CD4-positive, alpha-beta memory T cell (primary cell): ENCODE data around the gene TLR6. TPM values are rescaled to one million over a fixed set of nuclear protein-coding genes. Genes with fewer than 3 reads are reported as not detected.

Source experiments
- CTCF ChIA-PET: fragments of 350-600 bp; sonication (Branson Sonifier 250); formaldehyde crosslinking; loops from one replicate; lab custom pipeline; 2021; ENCODE audit warnings: inconsistent platforms; ENCODE audit not compliant: partially characterized antibody; lab: Charles Lee
- POLR2A ChIA-PET: fragments of 350-600 bp; sonication (Branson Sonifier 250); formaldehyde crosslinking; loops from one replicate; lab custom pipeline; 2021; ENCODE audit not compliant: partially characterized antibody; lab: Charles Lee
- DNase-seq, 5 donors: peaks; one replicate each; pipeline versions ENCODE4 v3.0.0 to v3.0.0-alpha.2; 2020 to 2022; ENCODE audit warnings: mixed read lengths in 1 of 5
- H3K27ac ChIP-seq: one replicate; pipeline ENCODE4 v1.7.0; 2013; ENCODE audit warnings: low read depth, low read length
- H3K27me3 ChIP-seq: 2 replicates; pipeline ENCODE4 v1.7.0; 2013; ENCODE audit warnings: mild to moderate bottlenecking, low read length, moderate library complexity; ENCODE audit not compliant: insufficient read depth
- H3K36me3 ChIP-seq: 2 replicates; pipeline ENCODE4 v1.7.0; 2013; ENCODE audit warnings: mild to moderate bottlenecking, low read length, moderate library complexity; ENCODE audit not compliant: insufficient read depth
- H3K4me1 ChIP-seq: 2 replicates; pipeline ENCODE4 v1.7.0; 2013; ENCODE audit warnings: mild to moderate bottlenecking, low read length, moderate library complexity; ENCODE audit not compliant: insufficient read depth
- H3K4me3 ChIP-seq, 2 donors: one replicate each; pipeline ENCODE4 v1.7.0; 2013; ENCODE audit warnings: low read length in 2 of 2, mild to moderate bottlenecking in 1 of 2
- H3K9me3 ChIP-seq, 2 donors: one replicate each; pipeline ENCODE4 v1.7.0; 2013; ENCODE audit warnings: low read length in 2 of 2, control low read depth in 1 of 2; ENCODE audit not compliant: control insufficient read depth in 1 of 2
- H3K27ac Mint-ChIP-seq, 7 donors: one replicate each; pipeline ENCODE4 v1.8.0; 2020 to 2021; ENCODE audit warnings: mixed read lengths in 7 of 7, mild to moderate bottlenecking in 6 of 7, inconsistent platforms in 3 of 7, moderate library complexity in 3 of 7
- H3K27me3 Mint-ChIP-seq, 2 donors: one replicate each; pipeline ENCODE4 v1.8.0; 2020 to 2021; ENCODE audit warnings: mixed read lengths in 2 of 2
- H3K36me3 Mint-ChIP-seq, 2 donors: one replicate each; pipeline ENCODE4 v1.8.0; 2020 to 2021; ENCODE audit warnings: mixed read lengths in 2 of 2, inconsistent platforms in 1 of 2, mild to moderate bottlenecking in 1 of 2
- H3K4me1 Mint-ChIP-seq, 4 donors: one replicate each; pipeline ENCODE4 v1.8.0; 2020 to 2021; ENCODE audit warnings: mixed read lengths in 4 of 4, mild to moderate bottlenecking in 1 of 4
- H3K4me3 Mint-ChIP-seq, 8 donors: one replicate each; pipeline ENCODE4 v1.8.0; 2020 to 2021; ENCODE audit warnings: mixed read lengths in 8 of 8, mild to moderate bottlenecking in 7 of 8, moderate library complexity in 6 of 8, inconsistent platforms in 3 of 8
- H3K9me3 Mint-ChIP-seq, 8 donors: one replicate each; pipeline ENCODE4 v1.8.0; 2020 to 2021; ENCODE audit warnings: mixed read lengths in 8 of 8, mild to moderate bottlenecking in 5 of 8, inconsistent platforms in 3 of 8, moderate library complexity in 1 of 8
- intact Hi-C: fragments of 100-400 bp; cut with micrococcal nuclease; formaldehyde crosslinking; loops from one replicate; pipeline ENCODE4 v1.15.1; 2023
- polyA plus RNA-seq, 2 donors: library from polyadenylated mRNA; unstranded; fragments of 300-500 nt; fragmentation: Illumina TruSeq; gene quantifications; one replicate each; pipeline ENCODE4 v1.2.3, GENCODE V29; 2021
- total RNA-seq, 2 experiments: library from RNA; stranded (reverse); gene quantifications; one replicate each; pipeline ENCODE4 v1.2.3, GENCODE V29; 2021

Gene TLR6
- total and polyA plus RNA-seq, 4 experiments from 2014 or later: 0.03 to 7.7 (median 4.1) TPM

DNA sequence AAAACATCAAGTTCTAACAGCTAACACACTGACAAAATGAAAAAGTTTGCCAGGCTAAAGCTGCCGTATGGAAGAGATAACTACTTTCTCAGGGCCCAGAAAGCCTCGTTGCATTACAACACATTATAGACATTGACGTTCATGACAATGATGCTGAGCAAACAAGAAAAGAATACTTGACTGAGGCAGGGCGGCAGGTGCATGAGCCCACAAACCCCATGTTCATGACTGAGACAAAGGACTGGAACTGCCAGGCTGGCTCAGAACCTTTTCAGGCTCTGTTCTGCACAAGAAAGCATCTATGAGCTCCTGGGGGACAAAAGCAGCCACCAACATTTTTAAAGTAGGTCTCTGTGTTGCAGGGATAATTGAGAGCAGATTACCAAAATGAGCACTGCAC lies 13.6 kb downstream of the TLR6 start:
- CTCF ChIA-PET: interaction anchor here (0.8 to 2.7 kb wide), 2 partner anchors 18 to 83 kb away, joined by 3 to 10 read pairs; no protein-coding TSS in a partner anchor
- POLR2A ChIA-PET: no interaction called here
- Mint-ChIP-seq H3K27ac (no peak overlapping the region), H3K9me3 (peaks cover 0 to 5% (median 0%) of the 10 kb centered on the region in 8 donors), H3K36me3 (peaks cover 7 to 28% of the 10 kb centered on the region in 2 donors), H3K27me3 (no peaks in the 10 kb centered on the region), H3K4me1 (peaks cover 12 to 18% (median 13%) of the 10 kb centered on the region in 4 donors), H3K4me3 (no peak overlapping the region)
- no peak for DNase-seq
- no peak overlapping the region for H3K4me3 ChIP-seq
- no peaks in the 10 kb centered on the region for H3K36me3 ChIP-seq
- H3K27me3 ChIP-seq: no peaks in the 10 kb centered on the region
- no peaks in the 10 kb centered on the region for H3K9me3 ChIP-seq
- no peak overlapping the region for H3K27ac ChIP-seq
- H3K4me1 ChIP-seq: peaks cover 8% of the 10 kb centered on the region
- intact Hi-C loops: no loop called here

DNA sequence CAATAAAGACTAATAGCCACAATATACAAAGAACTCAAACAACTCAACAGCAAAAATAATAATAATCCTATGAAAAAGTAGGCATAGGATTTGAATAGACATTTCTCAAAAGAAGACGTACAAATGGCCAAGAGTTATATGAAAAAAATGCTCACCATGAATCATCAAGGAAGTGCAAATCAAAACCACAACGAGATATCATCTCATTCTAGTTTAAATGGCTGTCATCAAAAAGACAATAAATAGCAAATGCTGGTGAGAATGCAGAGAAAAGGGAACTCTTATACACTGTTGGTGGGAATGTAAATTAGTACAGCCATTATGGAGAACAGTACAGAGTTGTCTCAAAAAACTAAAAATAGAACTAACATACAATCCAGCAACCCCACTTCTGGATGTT lies 18.8 kb downstream of the TLR6 start:
- peaks cover 7 to 9% of the 10 kb centered on the region in 2 donors for H3K9me3 ChIP-seq
- no peak overlapping the region for H3K27ac ChIP-seq
- Mint-ChIP-seq H3K27me3 (no peaks in the 10 kb centered on the region), H3K27ac (peak overlapping the region in 6 of 7 donors; percentile 5 to 82 (median 58)), H3K4me1 (peaks cover 18 to 26% (median 22%) of the 10 kb centered on the region in 4 donors), H3K36me3 (peaks cover 15 to 28% of the 10 kb centered on the region in 2 donors), H3K9me3 (peaks cover 5 to 34% (median 20%) of the 10 kb centered on the region in 8 donors), H3K4me3 (peak overlapping the region in 7 of 8 donors; percentile 4 to 78 (median 59))
- H3K4me1 ChIP-seq: peaks cover 18% of the 10 kb centered on the region
- H3K36me3 ChIP-seq: no peaks in the 10 kb centered on the region
- ChIA-PET CTCF (no interaction called here), POLR2A (interaction anchor here (0.7 to 1.0 kb wide), 2 partner anchors 18 to 34 kb away, joined by 3 to 7 read pairs; partner anchors contain the start of gene TLR1)
- intact Hi-C loops: loop anchor here (1.0 kb wide), 1 partner anchor 18 kb away; the partner anchor contains the start of gene TLR6
- H3K27me3 ChIP-seq: no peaks in the 10 kb centered on the region
- DNase-seq: peak in 4 of 5 donors; percentile 50 to 64 (median 60)
- H3K4me3 ChIP-seq: no peak overlapping the region

DNA sequence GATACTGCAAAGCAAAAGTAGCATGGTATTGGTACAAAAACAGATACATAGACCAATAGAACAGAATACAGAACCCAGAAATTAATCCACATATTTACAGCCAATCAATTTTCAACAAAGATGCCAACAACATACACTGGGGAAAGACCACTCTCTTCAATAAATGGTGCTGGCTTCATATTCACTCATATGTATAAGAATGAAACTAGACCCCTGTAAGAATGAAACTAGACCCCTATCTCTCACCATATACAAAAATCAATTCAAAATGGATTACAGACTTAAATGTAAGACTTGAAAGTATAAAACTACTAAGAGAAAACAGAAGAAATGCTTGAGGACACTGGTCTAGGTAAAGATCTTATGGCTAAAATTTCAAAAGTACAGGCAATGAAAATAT lies 19.3 kb downstream of the TLR6 start:
- H3K9me3 ChIP-seq: peaks cover 7 to 9% of the 10 kb centered on the region in 2 donors
- no peaks in the 10 kb centered on the region for H3K27me3 ChIP-seq
- Mint-ChIP-seq H3K36me3 (peaks cover 15 to 23% of the 10 kb centered on the region in 2 donors), H3K27ac (peak overlapping the region; percentile 5 to 82 (median 47)), H3K27me3 (no peaks in the 10 kb centered on the region), H3K9me3 (peaks cover 5 to 34% (median 20%) of the 10 kb centered on the region in 8 donors), H3K4me1 (peaks cover 18 to 26% (median 24%) of the 10 kb centered on the region in 4 donors), H3K4me3 (peak overlapping the region in 5 of 8 donors; percentile 31 to 78 (median 70))
- no peak overlapping the region for H3K4me3 ChIP-seq
- H3K4me1 ChIP-seq: peaks cover 18% of the 10 kb centered on the region
- no peak overlapping the region for H3K27ac ChIP-seq
- POLR2A ChIA-PET: no interaction called here
- no peaks in the 10 kb centered on the region for H3K36me3 ChIP-seq
- no peak for DNase-seq
- CTCF ChIA-PET: interaction anchor here (0.6 kb wide), 1 partner anchor 78 kb away, joined by 4 read pairs; no protein-coding TSS in a partner anchor
- intact Hi-C loops: no loop called here

DNA sequence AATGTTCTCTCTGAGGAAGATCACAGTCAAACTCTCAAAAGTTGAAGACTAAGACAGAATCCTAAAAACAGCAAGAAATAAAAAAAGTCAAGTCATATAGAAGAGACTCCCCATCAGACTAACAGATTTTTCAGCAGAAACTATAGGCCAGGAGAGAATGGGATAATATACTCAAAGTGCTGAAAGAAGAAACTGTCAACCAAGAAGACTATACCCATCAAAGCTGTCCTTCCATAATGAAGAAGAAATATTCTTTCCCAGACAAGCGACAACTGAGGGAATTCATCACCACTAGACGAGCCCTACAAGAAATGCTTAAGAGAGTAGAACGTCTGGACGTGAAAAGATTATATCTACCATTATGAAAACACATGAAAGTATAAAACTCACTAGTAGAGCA lies 22.0 kb downstream of the TLR6 start:
- peaks cover 15 to 30% of the 10 kb centered on the region in 2 donors for H3K36me3 Mint-ChIP-seq
- H3K27ac Mint-ChIP-seq: no peak overlapping the region
- H3K9me3 ChIP-seq: peaks cover 7 to 9% of the 10 kb centered on the region in 2 donors
- H3K4me1 Mint-ChIP-seq: peaks cover 19 to 25% (median 23%) of the 10 kb centered on the region in 4 donors
- no peak overlapping the region for H3K4me3 ChIP-seq
- H3K27ac ChIP-seq: no peak overlapping the region
- peaks cover 18% of the 10 kb centered on the region for H3K4me1 ChIP-seq
- intact Hi-C loops: no loop called here
- no peak for DNase-seq
- POLR2A ChIA-PET: no interaction called here
- CTCF ChIA-PET: interaction anchor here (1.0 to 1.6 kb wide), 2 partner anchors 21 to 26 kb away, joined by 3 to 5 read pairs; no protein-coding TSS in a partner anchor
- H3K9me3 Mint-ChIP-seq: peaks cover 5 to 34% (median 20%) of the 10 kb centered on the region in 8 donors
- H3K36me3 ChIP-seq: no peaks in the 10 kb centered on the region
- H3K27me3 ChIP-seq: no peaks in the 10 kb centered on the region
- H3K4me3 Mint-ChIP-seq: peak overlapping the region in 2 of 8 donors; percentile 11
- no peaks in the 10 kb centered on the region for H3K27me3 Mint-ChIP-seq

DNA sequence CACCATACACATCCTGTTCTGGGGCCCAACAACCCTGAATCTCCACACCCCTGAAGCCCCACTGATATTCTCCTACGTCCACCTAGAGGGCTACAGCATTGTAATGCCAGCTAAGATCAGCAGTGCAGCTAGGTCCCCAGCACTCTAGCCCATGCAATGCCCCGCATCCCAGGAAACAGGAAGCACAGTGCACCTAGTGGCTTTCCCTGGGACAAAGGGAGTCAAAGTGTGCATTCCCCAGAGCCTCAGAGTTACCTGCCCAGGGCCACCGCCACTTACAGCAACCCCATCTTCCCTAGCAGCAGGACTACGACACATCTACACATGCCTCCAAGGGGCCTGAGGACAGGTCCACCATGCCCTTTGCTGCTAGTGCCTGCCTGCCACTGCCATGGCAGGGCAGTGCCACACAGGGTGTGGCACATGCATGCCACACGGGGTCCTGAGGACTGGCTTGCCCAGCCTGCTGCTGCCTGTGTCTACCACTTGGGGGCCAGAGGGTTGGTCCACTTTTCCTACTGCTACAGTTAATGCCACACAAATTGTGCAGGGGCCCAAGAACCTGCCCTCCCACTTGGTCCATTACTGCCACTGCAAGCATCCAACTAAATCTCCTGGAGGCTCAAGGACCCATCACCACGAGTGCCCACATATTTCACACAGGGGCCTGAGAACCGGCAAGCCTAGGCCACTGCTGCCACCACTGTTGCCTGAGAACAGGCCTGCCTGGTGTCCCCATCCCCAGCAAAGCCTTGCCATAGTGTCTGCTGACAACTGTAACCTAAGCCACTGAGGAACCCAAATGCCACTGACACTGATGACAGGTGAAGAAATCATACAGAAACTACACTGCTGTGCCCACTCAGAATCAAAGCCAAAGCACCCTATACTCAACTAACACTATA lies 23.7 kb downstream of the TLR6 start:
- no peaks in the 10 kb centered on the region for H3K27me3 Mint-ChIP-seq
- H3K36me3 Mint-ChIP-seq: peaks cover 15 to 31% of the 10 kb centered on the region in 2 donors
- DNase-seq: no peak
- H3K4me3 ChIP-seq: no peak overlapping the region
- peak overlapping the region in 1 of 7 donors; percentile 19 for H3K27ac Mint-ChIP-seq
- H3K27ac ChIP-seq: no peak overlapping the region
- H3K9me3 Mint-ChIP-seq: peaks cover 5 to 34% (median 20%) of the 10 kb centered on the region in 8 donors
- peaks cover 7 to 9% of the 10 kb centered on the region in 2 donors for H3K9me3 ChIP-seq
- ChIA-PET CTCF (interaction anchor here (1.5 kb wide), 1 partner anchor 29 kb away, joined by 7 read pairs; the partner anchor contains the start of gene TLR1), POLR2A (no interaction called here)
- H3K4me1 ChIP-seq: peaks cover 9% of the 10 kb centered on the region
- peaks cover 10 to 13% (median 11%) of the 10 kb centered on the region in 4 donors for H3K4me1 Mint-ChIP-seq
- no peaks in the 10 kb centered on the region for H3K27me3 ChIP-seq
- intact Hi-C loops: no loop called here
- no peak overlapping the region for H3K4me3 Mint-ChIP-seq
- no peaks in the 10 kb centered on the region for H3K36me3 ChIP-seq

DNA sequence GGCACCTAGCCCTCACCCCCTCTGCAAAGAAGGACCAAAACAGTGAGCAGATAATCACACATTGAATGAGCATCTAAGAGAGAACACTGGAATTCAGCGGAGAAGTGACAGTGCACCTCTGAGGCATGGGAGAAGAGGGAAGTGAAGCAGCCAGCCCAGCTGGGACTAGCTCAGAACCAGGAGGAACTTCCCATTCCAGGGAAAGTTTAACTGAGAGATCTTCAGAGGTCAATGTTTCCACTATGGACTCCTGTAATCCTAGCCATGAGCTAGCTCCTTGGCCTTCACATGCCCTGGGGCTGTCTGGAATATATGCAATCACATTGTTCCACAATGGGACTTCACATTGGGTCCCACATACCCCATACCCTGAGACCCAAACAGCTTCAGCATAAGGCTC lies 24.4 kb downstream of the TLR6 start:
- Histone ChIP-seq H3K4me1 (peaks cover 2% of the 10 kb centered on the region), H3K27ac (no peak overlapping the region), H3K9me3 (peaks cover 7 to 9% of the 10 kb centered on the region in 2 donors), H3K36me3 (no peaks in the 10 kb centered on the region), H3K4me3 (no peak overlapping the region), H3K27me3 (no peaks in the 10 kb centered on the region)
- Mint-ChIP-seq H3K4me3 (no peak overlapping the region), H3K36me3 (peaks cover 11 to 30% of the 10 kb centered on the region in 2 donors), H3K27ac (peak overlapping the region in 1 of 7 donors; percentile 57), H3K27me3 (no peaks in the 10 kb centered on the region), H3K9me3 (peaks cover 5 to 30% (median 20%) of the 10 kb centered on the region in 8 donors), H3K4me1 (peaks cover 3 to 7% (median 5%) of the 10 kb centered on the region in 4 donors)
- no peak for DNase-seq
- POLR2A ChIA-PET: no interaction called here
- CTCF ChIA-PET: interaction anchor here (1.1 to 1.5 kb wide), 2 partner anchors 28 to 216 kb away, joined by 3 to 7 read pairs; partner anchors contain the start of gene TLR1
- intact Hi-C loops: no loop called here
